MM.1S (cell line): ENCODE data around the gene DCST1.

Experiments used
- DNase-seq: peaks from one replicate; pipeline ENCODE4 v3.0.0-alpha.2; 2015
- H2AFZ ChIP-seq: fragments of 300-600 bp; sonication (generic); 2 replicates; pipeline ENCODE4 v1.6.0; 2016; ENCODE audit warnings: antibody characterized with exemption, low read length
- H3F3A ChIP-seq: fragments of 300-600 bp; sonication (generic); 2 replicates; pipeline ENCODE4 v1.6.1; 2016; ENCODE audit warnings: mild to moderate bottlenecking, antibody characterized with exemption, low read length, moderate library complexity, mixed read lengths; ENCODE audit not compliant: insufficient read depth
- H3K27ac ChIP-seq: fragments of 300-600 bp; sonication (generic); 2 replicates; pipeline ENCODE4 v1.5.1; 2016; ENCODE audit warnings: mild to moderate bottlenecking, low read length
- H3K27me3 ChIP-seq: fragments of 300-600 bp; sonication (generic); replicated peaks from 2 replicates; pipeline ENCODE4 v1.6.0; 2016; ENCODE audit warnings: low read length; ENCODE audit not compliant: insufficient read depth
- H3K36me3 ChIP-seq: fragments of 300-600 bp; sonication (generic); replicated peaks from 2 replicates; pipeline ENCODE4 v1.6.1; 2016; ENCODE audit warnings: mild to moderate bottlenecking, low read length, mixed read lengths; ENCODE audit not compliant: insufficient read depth
- H3K4me1 ChIP-seq: fragments of 300-600 bp; sonication (generic); 2 replicates; pipeline ENCODE4 v1.6.1; 2016; ENCODE audit warnings: low read length, mixed read lengths
- H3K4me2 ChIP-seq: fragments of 300-600 bp; sonication (generic); 2 replicates; pipeline ENCODE4 v1.6.0; 2016; ENCODE audit warnings: low read depth, low read length
- H3K4me3 ChIP-seq: fragments of 300-600 bp; sonication (generic); 2 replicates; pipeline ENCODE4 v1.5.1; 2016; ENCODE audit warnings: low read length, mixed read lengths
- H3K79me2 ChIP-seq: fragments of 300-600 bp; sonication (generic); 2 replicates; pipeline ENCODE4 v1.6.1; 2016; ENCODE audit warnings: mixed run types, low read length, mixed read lengths
- H3K9ac ChIP-seq: fragments of 300-600 bp; sonication (generic); 2 replicates; pipeline ENCODE4 v1.6.1; 2016; ENCODE audit warnings: low read length, mixed read lengths
- H3K9me2 ChIP-seq: fragments of 300-600 bp; sonication (generic); replicated peaks from 2 replicates; pipeline ENCODE4 v1.6.1; 2016; ENCODE audit warnings: mild to moderate bottlenecking, low read length, mixed read lengths; ENCODE audit not compliant: insufficient read depth
- H3K9me3 ChIP-seq: fragments of 300-600 bp; sonication (generic); replicated peaks from 2 replicates; pipeline ENCODE4 v1.6.1; 2016; ENCODE audit warnings: mild to moderate bottlenecking, low read length, mixed read lengths; ENCODE audit not compliant: insufficient read depth
- H4K20me1 ChIP-seq: fragments of 300-600 bp; sonication (generic); 2 replicates; pipeline ENCODE4 v1.6.1; 2016; ENCODE audit warnings: mild to moderate bottlenecking, low read length, moderate library complexity, mixed read lengths; ENCODE audit not compliant: insufficient read depth
- CTCF ChIP-seq: fragments of 300-600 bp; sonication (generic); IDR thresholded peaks from 2 replicates; pipeline ENCODE4 v1.5.1; 2016; ENCODE audit warnings: antibody characterized with exemption, low read length, mixed read lengths
- EZH2 ChIP-seq: fragments of 300-600 bp; sonication (generic); optimal IDR thresholded peaks from 2 replicates; pipeline ENCODE3; 2017; ENCODE audit warnings: low read depth, mild to moderate bottlenecking, antibody characterized with exemption, low read length, mixed read lengths
- EZH2phosphoT487 ChIP-seq: fragments of 300-600 bp; sonication (generic); IDR thresholded peaks from 2 replicates; pipeline ENCODE4 v1.6.1; 2018; ENCODE audit warnings: antibody characterized with exemption, low read length

Gene DCST1

GRCh38 chr1:155063550-155064110, 30.0 kb downstream of the DCST1 start, which contains the start of gene EFNA4:
Gene EFNA4, plus strand, starts transcription at chr1:155063740. Its CDS starts 84 bp downstream, at chr1:155063824.
- 0 out of 2 replicates have a peak, but pooled peaks cover 8% of the 10 kb centered on the region for H3K79me2 ChIP-seq
- H3K4me3 ChIP-seq, result peak within 1 kb of the TSS; percentile 74
- peak within 1 kb of the TSS; percentile 52; the same call in 1 of the 2 replicates for H3K9ac ChIP-seq
- DNase-seq, result peak; percentile 93
- H2AFZ ChIP-seq, result peak within 1 kb of the TSS; percentile 72
- TF ChIP-seq EZH2phosphoT487, result no peak
- no peak for TF ChIP-seq EZH2
- TF ChIP-seq CTCF, result no peak
- no peaks in the 10 kb centered on the region for H3K27me3 ChIP-seq
- H3F3A ChIP-seq, result peaks cover 17% of the 10 kb centered on the region
- H3K9me2 ChIP-seq, result no peaks in the 10 kb centered on the region
- H3K4me1 ChIP-seq, result peaks cover 13% of the 10 kb centered on the region
- H3K4me2 ChIP-seq, result peak within 1 kb of the TSS; percentile 96
- H3K27ac ChIP-seq, result no peak within 1 kb of the TSS; the same call in 1 of the 2 replicates
- no peaks in the 10 kb centered on the region for H4K20me1 ChIP-seq
- H3K9me3 ChIP-seq, result no peaks in the 10 kb centered on the region
- H3K36me3 ChIP-seq, result peaks cover under 1% of the 10 kb centered on the region; the same call in 1 of the 2 replicates

- Histone ChIP-seq H3K36me3 (no peaks in the 10 kb centered on the region), H3K27ac (no peak overlapping the region), H3K79me2 (0 out of 2 replicates have a peak, but pooled peaks cover 8% of the 10 kb centered on the region), H3K4me1 (peaks cover 13% of the 10 kb centered on the region), H3K27me3 (no peaks in the 10 kb centered on the region), H3K9me3 (no peaks in the 10 kb centered on the region), H3F3A (peaks cover 17% of the 10 kb centered on the region), H3K4me2 (peak overlapping the region; percentile 96), H2AFZ (peak overlapping the region; percentile 72), H3K9me2 (no peaks in the 10 kb centered on the region), H4K20me1 (no peaks in the 10 kb centered on the region), H3K9ac (peak overlapping the region; percentile 52; the same call in 1 of the 2 replicates), H3K4me3 (peak overlapping the region; percentile 74)
- TF ChIP-seq CTCF, result no peak
- TF ChIP-seq EZH2, result no peak
- no peak for TF ChIP-seq EZH2phosphoT487
- DNase-seq, result peak; percentile 47
Observed at GRCh38 chr1:155064111-155064831, 30.6 kb downstream of the DCST1 start.

- Histone ChIP-seq H3K27me3 (no peaks in the 10 kb centered on the region), H3K4me2 (no peak overlapping the region), H3K79me2 (0 out of 2 replicates have a peak, but pooled peaks cover 8% of the 10 kb centered on the region), H3K36me3 (no peaks in the 10 kb centered on the region), H3K9me2 (no peaks in the 10 kb centered on the region), H2AFZ (no peak overlapping the region), H3K9me3 (no peaks in the 10 kb centered on the region), H3F3A (peaks cover 17% of the 10 kb centered on the region), H3K9ac (no peak overlapping the region), H3K4me1 (peaks cover 13% of the 10 kb centered on the region), H4K20me1 (no peaks in the 10 kb centered on the region), H3K4me3 (no peak overlapping the region), H3K27ac (no peak overlapping the region)
- DNase-seq, result no peak
- no peak for TF ChIP-seq EZH2phosphoT487
- TF ChIP-seq CTCF, result no peak
- no peak for TF ChIP-seq EZH2
Observed at GRCh38 chr1:155064832-155065429, 31.3 kb downstream of the DCST1 start.
